ENCODE data around the gene NMRAL1.

Gene NMRAL1

DNA sequence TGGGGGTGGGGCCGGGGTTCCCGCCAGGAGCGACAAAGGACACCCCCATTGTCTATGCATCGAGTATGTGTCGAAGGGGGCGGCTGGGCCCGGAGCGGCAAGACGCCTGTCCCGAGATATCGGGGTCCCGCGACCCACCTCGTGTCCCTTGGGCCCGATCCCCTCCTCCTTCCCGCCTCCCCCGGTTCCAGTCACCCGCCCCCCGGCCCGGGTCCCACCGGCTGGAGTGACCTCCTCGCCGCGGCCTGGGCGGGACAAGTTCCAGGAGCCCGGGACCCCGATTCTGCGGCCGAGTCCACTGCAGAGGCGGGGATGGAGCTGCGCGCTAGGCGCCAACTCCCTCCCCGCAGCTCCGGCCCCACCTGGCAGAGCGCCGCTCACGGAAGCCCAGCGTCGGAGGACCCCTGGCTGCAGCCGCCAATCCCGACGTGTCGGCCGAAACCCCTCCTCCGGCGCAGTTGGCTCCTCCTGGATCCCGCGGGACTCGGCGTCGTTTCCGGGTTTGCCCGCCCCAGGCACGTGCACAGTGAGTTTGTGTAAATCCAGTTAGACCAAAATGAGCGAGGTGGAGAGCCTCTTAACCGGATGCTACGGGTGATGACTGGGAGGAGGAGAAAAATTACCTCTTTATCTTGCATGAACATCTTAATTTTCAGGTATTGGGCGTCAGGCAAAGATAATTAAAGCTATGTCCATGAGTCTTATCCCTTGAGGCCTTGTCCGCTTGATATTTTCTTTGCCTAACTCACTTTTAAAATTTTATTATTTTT is at the start of gene NMRAL1:
NMRAL1 (minus strand) TSS at position 434 of the 770 bp plus-strand sequence. CDS start 493 bp downstream, outside the sequence.
- CTCF ChIA-PET, result interaction anchor here (1.0 kb wide), 1 partner anchor 11 kb away, joined by 3 read pairs; no protein-coding TSS in a partner anchor
- H3K9me3 Mint-ChIP-seq, result no peaks in the 10 kb centered on the region

DNA sequence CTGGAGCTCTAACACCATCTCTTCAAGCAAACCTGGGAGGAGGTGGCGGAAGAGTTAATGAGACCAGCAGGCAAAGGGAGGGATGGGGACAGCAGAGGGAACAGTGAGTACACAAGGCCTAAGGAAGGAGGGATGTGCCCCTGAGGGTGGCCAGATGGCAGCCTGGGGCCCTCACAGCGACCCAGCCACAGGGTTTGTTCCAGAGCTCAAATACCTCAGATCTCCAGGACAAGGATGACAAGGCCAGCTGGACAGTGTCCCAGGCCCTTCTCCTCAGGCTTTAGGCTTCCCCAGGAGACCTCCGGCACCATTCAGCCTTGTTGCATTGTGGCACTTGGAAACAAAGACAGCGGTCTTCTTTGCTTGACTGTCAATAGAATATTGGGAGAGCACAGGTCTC is 49.3 kb upstream of the NMRAL1 start:
- Mint-ChIP-seq H3K27me3 (no peaks in the 10 kb centered on the region), H3K4me1 (peaks cover 21% of the 10 kb centered on the region), H3K4me3 (no peak overlapping the region), H3K36me3 (peaks cover 8% of the 10 kb centered on the region), H3K9me3 (no peaks in the 10 kb centered on the region), H3K27ac (peak overlapping the region; percentile 58)
- CTCF ChIA-PET, result interaction anchor here (0.6 to 1.2 kb wide), 2 partner anchors 18 to 446 kb away, joined by 4 read pairs; no protein-coding TSS in a partner anchor
- no peak for DNase-seq

More for the DNA sequence above, at the start of gene NMRAL1:
- H3K27me3 Mint-ChIP-seq, result no peaks in the 10 kb centered on the region
- H3K27ac Mint-ChIP-seq, result peak within 1 kb of the TSS; percentile 91
- peaks cover 48% of the 10 kb centered on the region for H3K4me1 Mint-ChIP-seq
- peaks cover 19% of the 10 kb centered on the region for H3K36me3 Mint-ChIP-seq
- peak within 1 kb of the TSS; percentile 82 for H3K4me3 Mint-ChIP-seq
- peak; percentile 96 for DNase-seq

DNA sequence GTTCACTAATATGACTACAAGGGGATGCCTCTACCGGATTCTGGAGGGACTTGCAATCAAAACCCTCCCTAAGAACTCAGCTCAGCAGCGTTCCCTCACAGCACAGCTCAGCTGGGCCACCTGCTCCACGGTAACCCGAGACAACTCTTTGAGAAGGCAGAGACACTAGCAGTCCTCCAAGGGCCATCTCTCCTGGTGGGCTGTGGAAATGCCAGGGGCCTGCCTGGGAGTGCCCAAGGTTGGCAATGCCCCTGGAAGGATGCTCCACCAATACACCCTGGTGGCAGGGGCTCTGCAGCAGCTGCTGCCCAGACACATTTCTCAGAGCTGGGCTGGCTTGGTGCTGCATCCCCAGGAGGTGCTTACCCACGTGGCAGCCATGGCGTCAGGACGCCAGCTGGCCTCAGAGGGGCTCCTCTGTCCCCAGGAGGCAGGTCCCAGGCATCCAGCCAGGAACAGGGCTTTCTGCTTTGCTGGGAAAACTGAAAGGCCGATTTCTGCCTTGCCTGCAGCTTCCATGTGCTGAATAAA is 47.7 kb upstream of the NMRAL1 start:
- Mint-ChIP-seq H3K4me1 (peaks cover 15% of the 10 kb centered on the region), H3K27ac (no peak overlapping the region), H3K9me3 (no peaks in the 10 kb centered on the region), H3K27me3 (no peaks in the 10 kb centered on the region), H3K36me3 (peaks cover 8% of the 10 kb centered on the region), H3K4me3 (no peak overlapping the region)
- CTCF ChIA-PET, result no interaction called here
- no peak for DNase-seq

DNA sequence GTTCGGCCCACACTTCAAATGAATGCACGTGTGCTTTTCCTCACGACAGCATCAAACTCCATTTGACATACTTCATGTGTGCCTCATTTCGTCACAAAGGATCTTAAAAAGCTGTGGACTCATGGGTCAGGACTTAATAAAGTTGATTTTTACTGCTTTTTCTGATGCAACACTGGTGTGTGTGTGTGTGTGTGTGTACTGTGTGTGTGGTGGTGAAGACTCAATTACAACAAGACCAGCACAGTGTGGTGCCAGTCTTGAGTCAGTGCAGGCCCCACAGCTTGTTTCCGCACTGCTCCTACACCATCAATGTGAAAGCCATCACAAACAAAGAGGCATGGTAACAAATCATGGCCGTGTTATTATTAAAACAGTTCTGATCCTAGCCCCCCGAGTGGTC is 46.5 kb upstream of the NMRAL1 start:
- Mint-ChIP-seq H3K36me3 (peaks cover 10% of the 10 kb centered on the region), H3K4me1 (peaks cover 16% of the 10 kb centered on the region), H3K27me3 (no peaks in the 10 kb centered on the region), H3K27ac (no peak overlapping the region), H3K9me3 (no peaks in the 10 kb centered on the region), H3K4me3 (no peak overlapping the region)
- DNase-seq, result no peak
- CTCF ChIA-PET, result no interaction called here

DNA sequence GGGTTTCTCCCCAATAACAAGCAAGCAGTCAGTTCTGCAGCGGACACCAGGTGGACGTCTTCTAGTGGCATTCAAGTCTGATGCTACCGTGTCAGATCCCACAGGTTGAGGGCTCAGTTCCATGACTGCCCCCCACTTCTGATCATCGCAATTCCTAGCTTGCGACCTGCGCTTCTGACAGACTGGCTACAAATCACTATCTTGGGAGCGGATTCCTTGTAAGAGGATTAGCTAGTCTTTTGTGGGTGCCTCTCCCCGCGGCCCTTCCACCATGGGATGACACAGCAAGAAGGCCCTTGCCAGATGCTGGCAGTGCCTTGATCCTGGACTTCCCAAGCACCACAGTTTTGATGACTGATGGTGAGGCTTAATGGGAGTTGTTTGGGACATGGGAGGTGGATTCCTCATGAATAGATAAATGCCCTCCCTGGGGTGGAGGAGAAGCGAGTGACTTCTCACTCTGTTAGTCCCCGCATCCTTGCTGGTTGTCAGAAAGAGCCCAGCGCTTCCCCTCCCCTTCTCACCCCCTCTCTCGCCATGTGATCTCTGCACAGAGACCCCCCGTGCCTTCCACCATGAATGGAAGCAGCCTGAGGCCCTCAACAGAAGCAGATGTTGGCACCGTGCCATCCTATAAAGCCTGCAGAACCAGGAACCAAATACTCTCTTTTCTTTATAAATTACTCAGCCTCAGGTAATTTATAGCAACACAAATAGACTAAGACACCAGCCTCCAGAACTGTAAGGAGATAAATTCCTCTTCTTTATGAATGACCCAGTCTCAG is 45.0 kb upstream of the NMRAL1 start:
- H3K36me3 Mint-ChIP-seq, result peaks cover 19% of the 10 kb centered on the region
- no peak for DNase-seq
- no peak overlapping the region for H3K4me3 Mint-ChIP-seq
- CTCF ChIA-PET, result interaction anchor here (3.0 kb wide), 1 partner anchor 13 kb away, joined by 19 read pairs; no protein-coding TSS in a partner anchor
- H3K27ac Mint-ChIP-seq, result no peak overlapping the region
- no peaks in the 10 kb centered on the region for H3K27me3 Mint-ChIP-seq
- no peaks in the 10 kb centered on the region for H3K9me3 Mint-ChIP-seq
- H3K4me1 Mint-ChIP-seq, result peaks cover 27% of the 10 kb centered on the region

DNA sequence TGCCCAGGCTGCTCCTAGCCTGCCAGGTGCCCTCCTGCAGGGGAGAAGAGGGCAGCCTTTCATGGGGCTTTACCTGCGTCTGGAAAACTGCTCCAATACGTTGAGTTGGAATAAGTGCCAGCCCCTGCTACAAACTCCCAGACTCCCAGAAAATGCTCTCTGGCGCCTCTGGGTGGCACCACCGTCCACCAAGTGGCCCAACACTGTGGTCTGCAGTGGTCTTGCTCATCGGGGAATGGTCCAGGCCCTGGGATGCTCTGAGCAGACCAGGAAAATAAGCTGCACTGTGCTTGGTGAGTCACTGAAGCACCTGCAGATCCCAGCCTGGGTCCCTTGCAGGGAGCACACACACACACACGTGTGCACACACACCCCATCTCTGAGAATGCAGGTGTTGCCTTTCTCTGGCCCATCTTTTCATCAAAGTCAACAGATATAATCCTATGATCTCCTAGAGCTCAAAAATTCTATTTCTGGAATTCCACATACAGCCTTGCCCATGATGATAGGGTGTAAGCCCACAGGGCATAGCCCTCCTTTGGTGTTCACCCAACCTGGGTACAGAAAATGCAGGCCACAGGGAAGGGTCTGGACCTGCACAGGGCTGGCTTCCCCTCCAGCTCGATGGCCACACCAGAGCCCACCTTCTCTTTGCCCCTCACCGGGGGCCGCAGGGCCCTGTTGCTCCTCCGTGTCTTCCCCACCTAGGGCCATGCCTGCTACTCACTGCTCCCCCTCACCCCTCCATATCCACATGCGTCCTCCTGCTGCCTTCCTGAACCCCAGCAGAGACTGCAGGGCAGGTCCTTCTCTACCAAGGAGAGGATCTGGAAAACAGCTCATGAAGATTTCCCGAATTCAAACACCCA is 43.6 kb upstream of the NMRAL1 start:
- no peak overlapping the region for H3K27ac Mint-ChIP-seq
- no peaks in the 10 kb centered on the region for H3K9me3 Mint-ChIP-seq
- H3K4me1 Mint-ChIP-seq, result peaks cover 40% of the 10 kb centered on the region
- no peak overlapping the region for H3K4me3 Mint-ChIP-seq
- no peaks in the 10 kb centered on the region for H3K27me3 Mint-ChIP-seq
- no peak for DNase-seq
- peaks cover 21% of the 10 kb centered on the region for H3K36me3 Mint-ChIP-seq
- CTCF ChIA-PET, result interaction anchor here (1.3 to 3.0 kb wide), 3 partner anchors 12 to 68 kb away, joined by 4 to 19 read pairs (median 5); no protein-coding TSS in a partner anchor

DNA sequence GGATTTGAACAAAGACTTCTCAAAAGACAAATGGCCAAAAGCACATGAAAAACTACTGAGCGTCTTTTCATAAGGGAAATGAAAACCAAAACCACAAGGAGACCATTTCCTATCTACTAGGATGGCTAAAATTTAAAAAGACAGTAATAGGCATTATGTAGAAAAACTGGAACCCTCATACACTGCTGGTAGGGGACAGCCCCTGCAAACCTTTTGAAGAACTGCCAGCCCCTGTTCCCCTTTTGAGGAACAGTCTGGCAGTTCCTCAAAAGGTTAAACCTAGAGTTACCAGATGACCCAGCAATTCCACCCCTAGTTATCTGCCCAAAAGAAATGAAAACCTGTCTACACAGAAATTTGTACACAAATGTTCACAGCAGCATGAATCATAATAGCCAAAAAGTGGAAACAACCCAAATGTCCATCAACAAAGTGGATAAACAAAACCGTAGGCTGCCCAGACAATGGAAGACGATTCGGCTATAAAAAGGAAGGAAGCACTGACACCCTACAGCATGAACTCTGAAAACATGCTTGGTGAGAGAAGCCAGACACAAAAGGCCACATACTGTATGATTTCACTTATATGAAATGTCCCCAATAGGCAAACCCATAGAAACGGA is 41.3 kb upstream of the NMRAL1 start:
- H3K4me1 Mint-ChIP-seq, result peaks cover 59% of the 10 kb centered on the region
- peak overlapping the region; percentile 35 for H3K4me3 Mint-ChIP-seq
- H3K27ac Mint-ChIP-seq, result peak overlapping the region; percentile 89
- CTCF ChIA-PET, result interaction anchor here (1.0 to 2.2 kb wide), 4 partner anchors 9 to 103 kb away, joined by 3 to 16 read pairs (median 8); no protein-coding TSS in a partner anchor
- H3K27me3 Mint-ChIP-seq, result no peaks in the 10 kb centered on the region
- no peak for DNase-seq
- H3K36me3 Mint-ChIP-seq, result peaks cover 34% of the 10 kb centered on the region
- no peaks in the 10 kb centered on the region for H3K9me3 Mint-ChIP-seq

DNA sequence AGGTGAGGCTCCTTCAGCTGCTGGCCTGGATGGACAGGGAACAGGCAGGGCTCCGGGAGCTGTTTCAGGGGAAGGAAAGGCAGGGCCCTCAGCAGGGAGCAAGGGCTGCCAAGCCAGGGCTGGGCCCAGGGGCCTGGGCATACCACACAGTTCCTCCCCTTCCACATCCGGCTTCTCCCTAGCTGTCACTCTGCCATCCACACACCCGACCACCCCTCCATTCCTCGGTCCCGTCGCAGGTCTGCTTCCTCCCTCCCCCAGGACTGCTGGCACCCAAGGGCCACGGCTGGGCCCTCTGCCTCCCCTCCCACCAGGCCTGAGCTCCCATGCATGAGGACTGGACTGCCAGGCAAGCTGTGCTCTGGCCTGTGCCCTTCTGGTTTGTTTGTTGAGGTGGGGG is 40.2 kb upstream of the NMRAL1 start:
- no peak for DNase-seq
- peak overlapping the region; percentile 35 for H3K4me3 Mint-ChIP-seq
- CTCF ChIA-PET, result interaction anchor here (0.5 to 2.2 kb wide), 7 partner anchors 8 to 104 kb away, joined by 3 to 16 read pairs (median 6); partner anchors contain the start of gene HMOX2
- peaks cover 41% of the 10 kb centered on the region for H3K36me3 Mint-ChIP-seq
- peaks cover 60% of the 10 kb centered on the region for H3K4me1 Mint-ChIP-seq
- no peaks in the 10 kb centered on the region for H3K27me3 Mint-ChIP-seq
- H3K9me3 Mint-ChIP-seq, result no peaks in the 10 kb centered on the region
- H3K27ac Mint-ChIP-seq, result peak overlapping the region; percentile 89

DNA sequence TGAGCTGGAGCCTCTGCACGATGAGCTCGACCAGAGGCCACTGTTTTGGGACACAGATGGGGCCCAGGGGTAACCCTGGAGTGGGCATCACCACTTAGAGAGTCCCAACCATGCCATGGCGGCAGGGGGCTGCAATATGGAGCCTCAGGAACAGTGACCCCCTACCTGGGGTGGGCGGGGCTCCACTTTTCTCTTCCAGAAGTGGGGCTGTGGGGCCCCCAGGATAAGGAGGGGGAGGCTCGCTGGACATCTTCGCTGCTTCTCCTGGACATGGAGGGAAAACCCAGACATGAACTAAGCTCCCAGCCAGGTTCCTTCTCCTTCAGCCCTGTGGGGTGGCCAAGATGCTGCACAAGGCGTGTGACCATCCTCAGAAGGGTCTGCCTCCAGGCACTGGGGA is 39.5 kb upstream of the NMRAL1 start:
- CTCF ChIA-PET, result interaction anchor here (1.3 to 2.2 kb wide), 2 partner anchors 8 to 38 kb away, joined by 3 to 16 read pairs; partner anchors contain the start of gene HMOX2
- Mint-ChIP-seq H3K27ac (peak overlapping the region; percentile 89), H3K4me1 (peaks cover 60% of the 10 kb centered on the region), H3K36me3 (peaks cover 45% of the 10 kb centered on the region), H3K9me3 (no peaks in the 10 kb centered on the region), H3K27me3 (no peaks in the 10 kb centered on the region), H3K4me3 (no peak overlapping the region)
- no peak for DNase-seq

DNA sequence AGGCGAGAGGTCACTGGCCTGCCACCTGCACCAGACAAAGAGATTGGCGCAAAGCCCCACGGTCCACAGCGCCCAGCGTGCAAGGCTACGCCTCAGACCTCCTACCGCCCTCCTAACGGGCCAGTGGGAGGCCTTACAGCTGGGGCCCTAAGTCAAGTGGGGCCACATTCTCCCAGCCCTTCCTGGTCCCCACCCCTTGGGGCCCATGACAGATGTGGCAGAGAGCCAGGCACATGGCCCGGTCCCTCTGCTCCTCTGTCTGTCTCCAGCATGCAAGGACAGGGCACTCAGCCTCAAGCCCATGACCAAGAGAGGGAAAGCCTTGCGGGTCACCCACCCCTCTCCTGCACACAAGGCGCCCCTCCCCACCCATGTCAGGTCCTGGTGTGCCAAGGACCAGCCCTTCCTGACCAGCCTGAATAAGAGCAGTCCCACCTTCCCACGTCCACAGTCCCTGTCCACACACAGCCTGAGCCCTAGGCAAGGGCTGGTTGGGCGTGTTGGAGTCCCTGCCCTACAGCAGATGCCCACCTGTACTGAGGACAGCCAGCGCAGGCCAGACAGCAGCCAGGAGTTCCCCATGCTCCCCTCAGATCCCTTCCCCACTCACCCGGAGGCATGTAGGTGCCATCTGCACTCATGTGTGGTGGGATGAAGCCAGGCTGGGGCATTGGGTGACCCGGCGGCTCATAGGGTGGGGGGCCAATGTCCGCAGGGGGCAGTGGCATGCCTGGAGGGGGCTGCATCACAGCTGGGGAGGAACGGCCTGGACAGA is 38.8 kb upstream of the NMRAL1 start:
- no peak for DNase-seq
- peak overlapping the region; percentile 67 for H3K27ac Mint-ChIP-seq
- no peaks in the 10 kb centered on the region for H3K27me3 Mint-ChIP-seq
- no peak overlapping the region for H3K4me3 Mint-ChIP-seq
- H3K36me3 Mint-ChIP-seq, result peaks cover 49% of the 10 kb centered on the region
- H3K9me3 Mint-ChIP-seq, result no peaks in the 10 kb centered on the region
- H3K4me1 Mint-ChIP-seq, result peaks cover 57% of the 10 kb centered on the region
- CTCF ChIA-PET, result interaction anchor here (2.2 kb wide), 1 partner anchor 8 kb away, joined by 16 read pairs; no protein-coding TSS in a partner anchor

DNA sequence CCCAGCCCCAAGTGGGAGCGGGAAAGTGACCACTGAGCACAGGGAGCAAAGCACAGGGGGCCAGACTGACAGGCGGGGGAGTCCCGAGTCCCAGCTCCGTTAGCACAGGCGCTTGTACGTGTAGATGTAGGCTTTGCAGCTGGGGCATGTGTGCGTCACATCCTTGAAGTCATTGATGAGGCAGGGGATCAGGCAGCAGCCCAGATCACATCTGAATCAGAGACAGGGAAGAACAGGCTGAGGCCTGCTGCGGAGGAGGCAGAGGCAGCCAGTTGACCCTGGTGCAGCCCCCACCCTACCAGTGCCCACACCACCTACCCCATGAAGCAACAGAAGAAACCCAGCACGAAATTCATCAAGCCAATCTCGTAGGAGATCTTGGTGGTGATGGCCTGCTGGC is 38.0 kb upstream of the NMRAL1 start:
- Mint-ChIP-seq H3K27me3 (no peaks in the 10 kb centered on the region), H3K9me3 (no peaks in the 10 kb centered on the region), H3K27ac (peak overlapping the region; percentile 76), H3K4me1 (peaks cover 58% of the 10 kb centered on the region), H3K36me3 (peaks cover 57% of the 10 kb centered on the region), H3K4me3 (no peak overlapping the region)
- no peak for DNase-seq
- CTCF ChIA-PET, result no interaction called here

DNA sequence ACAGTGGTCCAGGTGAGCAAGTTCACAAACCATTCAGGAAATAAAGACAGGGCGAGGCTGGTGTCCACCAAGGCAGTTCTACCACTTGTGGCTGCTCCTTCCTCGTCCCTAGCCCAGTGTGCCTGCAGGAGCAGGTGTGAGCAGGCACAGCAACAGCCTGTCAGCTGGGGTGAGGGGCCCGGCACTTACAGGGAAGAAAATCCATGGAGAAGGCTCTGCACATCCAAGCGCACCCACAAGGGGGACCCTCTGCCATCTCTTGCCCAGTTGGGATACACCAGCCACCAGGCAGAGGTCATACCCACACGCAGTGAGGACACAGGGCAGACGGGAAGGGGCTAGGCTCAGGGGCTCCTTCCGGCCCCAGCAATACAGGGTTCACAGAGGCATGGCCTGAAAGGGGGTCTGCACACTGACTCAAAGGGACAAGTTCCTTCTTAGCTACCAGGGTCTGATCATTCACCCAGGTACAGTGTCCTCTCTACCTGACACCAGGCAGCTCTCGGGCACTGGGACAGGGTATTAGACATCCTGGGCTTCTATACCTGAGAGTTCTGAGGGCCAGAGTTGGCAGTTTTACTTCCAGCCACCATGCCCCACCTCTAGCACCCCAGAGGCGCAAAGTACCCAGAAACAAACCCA is 37.1 kb upstream of the NMRAL1 start:
- Mint-ChIP-seq H3K27me3 (no peaks in the 10 kb centered on the region), H3K4me3 (no peak overlapping the region), H3K9me3 (no peaks in the 10 kb centered on the region), H3K36me3 (peaks cover 65% of the 10 kb centered on the region), H3K27ac (peak overlapping the region; percentile 80), H3K4me1 (peaks cover 63% of the 10 kb centered on the region)
- CTCF ChIA-PET, result no interaction called here
- peak; percentile 35 for DNase-seq

All from activated naive CD4-positive, alpha-beta T cell treated with anti-CD3 and anti-CD28 coated beads, Interleukin-2, amount 10 ng/mL, durations not matched to agents 7 days and 5 days (primary cell).